GM03348 (cell line): ENCODE measurements around the gene CSMD2.
"Not testable (repeated sequence)": the region's sequence is repeated elsewhere in the genome, so short reads cannot be mapped to it uniquely, and the experiment has no call there.

ENCODE experiments used
- DNase-seq: peaks from one replicate; pipeline ENCODE4 v3.0.0; 2012; ENCODE audit warnings: low spot score

CSMD2 gene

GRCh38 chr1:34052565-34052964 lies 112.5 kb downstream of the CSMD2 start:
- DNase-seq, result no peak

GRCh38 chr1:34050709-34051485 lies 114.1 kb downstream of the CSMD2 start:
- DNase-seq, result no peak

GRCh38 chr1:34049994-34050393 lies 115.0 kb downstream of the CSMD2 start:
- DNase-seq, result no peak

DNA sequence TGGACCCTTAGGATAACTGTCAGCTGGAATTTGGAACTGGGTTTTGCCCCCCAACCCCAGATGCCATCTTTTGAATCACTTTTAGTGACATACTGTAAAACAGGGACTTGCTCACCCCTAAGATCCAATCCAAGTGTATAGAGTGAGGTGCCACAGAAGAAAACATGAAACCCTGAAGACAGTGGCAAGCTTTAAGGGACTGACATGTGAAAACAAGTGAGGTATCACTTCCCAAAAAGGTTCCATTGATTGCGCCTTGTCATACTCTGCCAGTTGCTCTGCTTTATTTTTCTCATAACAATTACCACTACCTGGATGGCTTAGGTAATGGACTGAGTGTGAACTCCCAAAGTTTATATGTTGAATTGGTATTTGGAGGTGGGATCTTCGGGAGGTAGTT lies 115.6 kb downstream of the CSMD2 start:
- no peak for DNase-seq

- DNase-seq, result no peak
Measured at GRCh38 chr1:34037856-34038255, 127.2 kb downstream of the CSMD2 start.

GRCh38 chr1:34037109-34037508 lies 127.9 kb downstream of the CSMD2 start:
- no peak for DNase-seq

DNA sequence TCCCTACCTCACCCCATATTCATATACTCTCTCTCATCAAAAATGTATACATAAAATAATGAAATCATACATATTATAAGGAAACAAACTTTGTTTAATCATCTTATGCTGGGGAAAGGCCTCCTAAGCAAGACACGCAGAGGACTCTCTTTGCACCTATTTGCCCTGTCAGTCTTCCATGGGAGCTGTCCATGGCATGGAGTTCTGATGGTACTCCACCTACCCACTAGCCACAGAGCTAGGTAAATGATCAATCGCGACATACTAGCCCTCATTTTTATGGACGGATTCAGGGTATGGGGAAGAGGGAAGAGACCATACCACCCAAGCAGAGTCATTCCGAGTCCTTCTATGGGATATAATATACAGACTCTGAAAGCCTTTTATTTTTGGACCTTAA lies 131.0 kb downstream of the CSMD2 start:
- DNase-seq, result no peak

DNA sequence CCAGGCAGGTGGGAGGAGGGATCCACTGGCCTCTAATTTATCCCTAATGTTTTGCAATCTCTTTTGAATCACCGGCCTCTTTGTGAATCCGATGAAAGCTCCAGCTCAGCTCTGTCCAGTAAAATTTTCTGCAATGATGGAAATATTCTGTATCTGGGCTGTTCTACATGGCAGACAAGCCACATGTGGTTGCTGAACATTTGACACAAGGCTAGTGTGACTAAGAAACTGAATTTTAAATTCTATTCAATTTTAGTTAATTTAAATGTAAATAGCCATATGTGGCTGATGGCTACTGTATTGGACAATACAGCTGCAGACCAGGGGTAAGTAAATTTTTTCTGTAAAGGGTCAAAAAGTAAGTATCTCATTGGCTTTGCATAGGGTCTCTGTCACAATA lies 135.1 kb downstream of the CSMD2 start:
- no peak for DNase-seq

DNA sequence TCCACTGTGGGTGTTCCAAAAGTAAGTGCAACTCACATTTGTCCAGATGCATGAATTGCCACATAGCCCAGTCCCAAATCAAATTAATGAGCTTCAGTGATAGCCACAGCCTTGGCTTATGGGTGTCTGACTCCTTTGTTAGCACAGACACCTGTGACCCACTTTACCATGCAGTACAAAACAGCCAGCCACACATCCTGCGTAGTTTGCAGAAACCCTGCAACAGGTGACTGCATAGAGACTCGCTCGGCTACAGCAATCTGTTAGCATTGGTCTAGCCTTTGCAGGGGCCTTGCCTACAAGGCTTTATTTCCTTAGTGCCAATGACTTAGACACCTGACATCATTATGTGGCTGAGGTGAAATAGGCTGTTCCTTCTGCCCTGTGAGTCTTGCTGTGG lies 135.5 kb downstream of the CSMD2 start:
- DNase-seq, result no peak

GRCh38 chr1:34028381-34029055 lies 136.5 kb downstream of the CSMD2 start:
- DNase-seq, result no peak

DNA sequence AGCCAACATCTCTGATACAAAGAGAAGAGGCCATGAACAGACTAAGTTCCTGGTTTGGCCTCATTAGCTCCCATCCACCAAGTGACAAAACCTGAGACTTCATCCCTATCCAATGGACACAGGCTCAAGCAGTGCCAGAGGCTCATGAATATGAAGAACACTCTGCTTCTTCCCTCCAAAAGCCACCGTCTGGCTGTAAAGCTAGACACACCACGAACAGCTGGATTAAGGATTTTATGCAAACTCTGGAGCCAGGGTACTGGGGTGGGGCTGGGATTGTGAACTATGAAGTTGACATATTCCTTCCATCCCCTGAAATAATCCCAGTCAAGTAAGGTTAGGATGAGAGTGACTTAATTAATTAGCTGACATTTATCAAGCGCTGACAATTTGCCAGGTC lies 139.4 kb downstream of the CSMD2 start:
- DNase-seq, result no peak

DNA sequence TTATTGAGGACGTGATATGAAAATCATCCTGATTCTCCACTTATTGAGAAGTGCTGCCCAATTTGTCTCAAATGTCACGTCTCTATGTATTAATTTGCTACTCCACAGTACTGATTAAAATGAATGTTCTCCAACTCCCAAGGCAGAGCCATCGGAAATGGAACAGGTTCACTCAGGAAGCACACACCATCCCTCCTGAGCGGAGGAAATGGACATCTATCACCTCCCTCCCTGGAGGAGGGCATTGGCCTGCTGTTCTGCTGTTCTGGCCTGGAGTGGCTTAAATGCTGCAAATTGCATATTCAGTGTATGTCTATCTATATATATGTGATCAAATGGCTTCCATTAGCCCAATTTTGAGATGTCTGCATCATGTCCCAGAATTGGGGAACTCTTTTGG lies 140.5 kb downstream of the CSMD2 start:
- no peak for DNase-seq

GRCh38 chr1:34019741-34020552 lies 145.1 kb downstream of the CSMD2 start:
- DNase-seq, result no peak

DNA sequence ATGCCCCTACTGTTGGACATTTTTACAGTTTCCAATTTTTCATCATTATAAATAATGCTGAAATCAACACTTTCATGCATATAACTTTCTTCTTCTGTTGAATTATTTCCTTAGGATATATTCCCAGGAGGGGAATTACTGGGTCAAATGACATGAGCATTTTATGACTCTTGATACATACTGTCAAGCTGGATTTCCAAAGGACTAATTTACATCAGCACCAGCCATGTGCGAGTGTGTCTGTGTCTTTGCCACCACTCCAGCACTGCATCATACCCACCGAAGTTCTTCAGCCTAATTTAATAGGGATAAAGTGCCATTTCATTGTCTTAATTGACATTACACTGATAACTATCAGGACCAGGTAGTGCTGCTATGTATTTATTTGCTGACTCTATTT lies 146.7 kb downstream of the CSMD2 start:
- DNase-seq, result no peak

DNA sequence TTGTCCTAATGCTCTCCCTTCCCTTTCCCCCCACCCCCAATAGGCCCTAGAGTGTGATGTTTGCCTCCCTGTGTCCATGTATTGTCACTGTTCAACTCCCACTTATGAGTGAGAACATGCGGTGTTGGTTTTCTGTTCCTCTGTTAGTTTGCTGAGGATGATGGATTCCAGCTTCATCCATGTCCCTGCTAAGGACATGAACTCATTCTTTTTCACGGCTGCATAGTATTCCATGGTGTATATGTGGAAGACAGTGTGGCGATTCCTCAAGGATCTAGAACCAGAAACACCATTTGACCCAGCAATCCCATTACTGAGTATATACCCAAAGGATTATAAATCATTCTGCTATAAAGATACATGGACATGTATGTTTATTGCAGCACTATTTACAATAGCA lies 148.7 kb downstream of the CSMD2 start:
- not testable (repeated sequence) for DNase-seq

DNA sequence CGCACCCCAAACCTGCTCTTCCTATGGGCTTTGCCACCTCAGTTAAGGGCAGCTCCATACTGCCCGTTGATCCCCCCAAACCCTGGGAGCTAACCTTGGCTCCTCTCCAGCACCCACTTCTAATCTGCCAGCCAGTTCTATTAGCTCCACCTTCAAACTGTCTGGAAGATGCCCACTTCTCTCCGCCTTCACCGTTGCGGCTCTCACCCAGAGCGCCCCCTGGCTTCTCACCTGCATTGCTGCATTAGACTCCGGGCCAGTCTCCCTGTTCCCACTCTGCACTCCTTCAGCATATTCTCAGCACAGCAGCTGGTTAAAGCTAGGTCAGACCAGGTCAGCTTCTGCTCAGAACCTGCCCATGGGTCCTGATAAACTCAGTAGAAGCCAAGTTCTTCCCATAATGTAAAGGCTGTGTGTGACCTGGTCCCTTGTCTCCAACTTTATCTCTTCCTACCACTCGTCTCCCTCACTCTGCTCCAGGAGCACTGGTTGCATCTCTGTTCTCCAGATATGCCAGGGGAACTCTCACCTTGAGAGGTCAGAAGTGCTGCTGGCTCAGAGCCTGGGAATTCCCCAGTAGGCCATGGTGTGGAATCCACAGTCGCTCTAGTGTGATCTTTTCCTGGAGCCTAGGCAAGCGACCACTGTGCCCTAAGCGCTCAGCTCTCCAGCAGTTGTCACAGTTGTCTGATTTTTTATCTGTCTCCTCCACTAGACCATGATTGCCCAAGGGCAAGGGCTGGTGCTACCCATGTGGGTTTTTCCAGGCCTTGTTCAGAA lies 150.9 kb downstream of the CSMD2 start:
- no peak for DNase-seq

- DNase-seq, result no peak
Measured at GRCh38 chr1:34013136-34013535, 151.9 kb downstream of the CSMD2 start.

DNA sequence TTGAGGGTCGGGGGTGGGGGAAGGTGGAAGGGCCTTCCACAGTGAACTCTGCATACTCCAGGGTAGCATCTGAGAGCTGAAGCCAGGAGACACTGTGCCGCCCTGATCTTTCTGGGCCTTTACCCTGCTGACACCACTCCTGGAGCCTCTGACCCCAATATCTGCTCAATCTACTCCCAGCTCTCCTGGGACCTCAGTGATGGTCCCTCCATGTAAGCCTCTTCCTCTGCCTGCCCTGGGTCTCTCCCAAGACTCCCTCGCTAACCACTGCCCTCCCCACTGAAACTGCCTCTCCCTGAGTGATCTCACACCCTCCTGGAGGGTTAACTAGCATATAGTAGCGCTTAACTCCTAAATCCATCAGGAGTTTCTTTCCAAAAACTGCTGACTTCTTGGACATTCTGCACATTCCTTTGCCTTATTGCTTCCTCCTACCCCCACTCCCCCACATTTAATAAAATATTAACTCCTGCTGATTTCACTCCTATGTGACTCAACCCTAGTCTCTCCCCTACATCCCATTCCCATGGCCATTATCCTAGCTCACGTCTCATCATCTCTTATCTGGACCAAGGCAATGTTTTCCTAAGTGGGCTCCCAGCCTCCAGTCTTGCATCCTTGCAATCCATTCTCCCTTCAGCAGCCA lies 155.6 kb downstream of the CSMD2 start:
- peak; percentile 33 for DNase-seq

DNA sequence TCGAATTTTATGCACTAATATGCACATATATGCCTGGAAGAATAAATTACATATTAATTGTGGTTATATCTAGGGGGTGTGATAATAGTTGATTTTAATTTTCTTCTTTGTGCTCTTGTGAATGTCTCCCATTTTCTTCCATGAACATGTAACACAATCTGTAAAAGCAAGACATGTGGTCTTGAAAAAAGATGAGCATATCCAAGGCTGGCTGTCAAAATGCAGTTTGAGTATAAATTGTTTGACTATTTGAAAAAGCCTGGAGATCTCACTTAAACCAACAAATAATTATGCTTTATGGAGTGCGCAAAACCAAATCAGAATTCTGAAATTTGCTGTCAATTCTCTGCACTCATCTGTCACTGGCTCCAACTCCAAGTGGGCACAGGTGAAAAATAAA lies 157.3 kb downstream of the CSMD2 start:
- DNase-seq, result no peak

- no peak for DNase-seq
Measured at GRCh38 chr1:34005309-34005708, 159.7 kb downstream of the CSMD2 start.

GRCh38 chr1:34002810-34003209 lies 162.2 kb downstream of the CSMD2 start:
- no peak for DNase-seq
